Measurements from ENCODE around the gene P2RX3.

GRCh38 chr11:57407941-57408475 is 69.9 kb downstream of the P2RX3 start:
- TF ChIP-seq REST (IDR thresholded peaks at IDR 0.05; ENCODE audit: insufficient read depth in 1 of 2, low read depth in 2 of 2, low read length in 2 of 2) = no peak
- TF ChIP-seq POLR2AphosphoS5 (IDR thresholded peaks at IDR 0.05; ENCODE audit: low read depth, low read length) = no peak
- TF ChIP-seq TAF1 (IDR thresholded peaks at IDR 0.05; ENCODE audit: borderline replicate concordance, insufficient read depth, low read length) = no peak
- TF ChIP-seq SIN3A (IDR thresholded peaks at IDR 0.05; ENCODE audit: borderline replicate concordance, insufficient read depth, low read length) = no peak

Measured in PFSK-1 (cell line).